ENCODE measurements around the gene CD7.

CD7 gene

GRCh38 chr17:82302568-82302963, 14.8 kb downstream of the CD7 start:
- no peak overlapping the region for H3K4me3 ChIP-seq (ENCODE audit: low read length)
- no peak for TF ChIP-seq CTCF (conservative IDR thresholded peaks at IDR 0.05; ENCODE audit: low read depth, low read length)
- no peak for DNase-seq (ENCODE audit: low read depth)

GRCh38 chr17:82301916-82302567, 15.4 kb downstream of the CD7 start:
- no peak overlapping the region for H3K4me3 ChIP-seq (ENCODE audit: low read length)
- no peak for DNase-seq (ENCODE audit: low read depth)
- no peak for TF ChIP-seq CTCF (conservative IDR thresholded peaks at IDR 0.05; ENCODE audit: low read depth, low read length)

GRCh38 chr17:82301300-82301915, 16.0 kb downstream of the CD7 start:
- no peak overlapping the region for H3K4me3 ChIP-seq (ENCODE audit: low read length)
- TF ChIP-seq CTCF (conservative IDR thresholded peaks at IDR 0.05; ENCODE audit: low read depth, low read length) = no peak
- DNase-seq (ENCODE audit: low read depth) = no peak

- TF ChIP-seq CTCF (conservative IDR thresholded peaks at IDR 0.05; ENCODE audit: low read depth, low read length) = peak; percentile 84
- H3K4me3 ChIP-seq (ENCODE audit: low read length) = no peak overlapping the region
- DNase-seq (ENCODE audit: low read depth) = no peak
Observed at GRCh38 chr17:82300707-82301270, 16.6 kb downstream of the CD7 start.

GRCh38 chr17:82300228-82300627, 17.2 kb downstream of the CD7 start:
- no peak for TF ChIP-seq CTCF (conservative IDR thresholded peaks at IDR 0.05; ENCODE audit: low read depth, low read length)
- no peak overlapping the region for H3K4me3 ChIP-seq (ENCODE audit: low read length)
- DNase-seq (ENCODE audit: low read depth) = no peak

- TF ChIP-seq CTCF (conservative IDR thresholded peaks at IDR 0.05; ENCODE audit: low read depth, low read length) = no peak
- DNase-seq (ENCODE audit: low read depth) = no peak
- no peak overlapping the region for H3K4me3 ChIP-seq (ENCODE audit: low read length)
Observed at GRCh38 chr17:82299452-82299851, 18.0 kb downstream of the CD7 start.

Data from retinal pigment epithelial cell (primary cell).